DMS79 treated with DMSO at 0.1 percent for 48 hours (cell line): Measurements from ENCODE around the gene GRIK1.
"Not testable (repeated sequence)": the region's sequence is repeated elsewhere in the genome, so short reads cannot be mapped to it uniquely, and the experiment has no call there.

Experiments
- DNase-seq: peaks from one replicate; lab custom pipeline; 2025; lab: John Stamatoyannopoulos, UW

The GRIK1 gene

GRCh38 chr21:29606613-29607012 is 333.2 kb downstream of the GRIK1 start:
- no peak for DNase-seq

- DNase-seq = not testable (repeated sequence)
Observed at GRCh38 chr21:29605219-29605618, 334.6 kb downstream of the GRIK1 start.

GRCh38 chr21:29604076-29604475 is 335.7 kb downstream of the GRIK1 start:
- no peak for DNase-seq

GRCh38 chr21:29601047-29601446 is 338.7 kb downstream of the GRIK1 start:
- no peak for DNase-seq

- no peak for DNase-seq
Observed at GRCh38 chr21:29586696-29587095, 353.1 kb downstream of the GRIK1 start.

GRCh38 chr21:29585462-29585861 is 354.3 kb downstream of the GRIK1 start:
- DNase-seq = no peak

- DNase-seq = no peak
Observed at GRCh38 chr21:29583424-29583924, 356.3 kb downstream of the GRIK1 start.

GRCh38 chr21:29582855-29583254 is 356.9 kb downstream of the GRIK1 start:
- no peak for DNase-seq

- DNase-seq = no peak
Observed at GRCh38 chr21:29581393-29581792, 358.4 kb downstream of the GRIK1 start.

GRCh38 chr21:29580732-29581285 is 359.0 kb downstream of the GRIK1 start:
- no peak for DNase-seq

GRCh38 chr21:29578306-29578705 is 361.5 kb downstream of the GRIK1 start:
- no peak for DNase-seq

GRCh38 chr21:29571949-29572348 is 367.8 kb downstream of the GRIK1 start:
- no peak for DNase-seq

GRCh38 chr21:29568020-29568697 is 371.6 kb downstream of the GRIK1 start:
- DNase-seq = no peak

- no peak for DNase-seq
Observed at GRCh38 chr21:29557931-29558725, 381.7 kb downstream of the GRIK1 start.

- no peak for DNase-seq
Observed at GRCh38 chr21:29557200-29557599, 382.6 kb downstream of the GRIK1 start.

- DNase-seq = no peak
Observed at GRCh38 chr21:29555601-29556000, 384.2 kb downstream of the GRIK1 start.

- no peak for DNase-seq
Observed at GRCh38 chr21:29550205-29550604, 389.6 kb downstream of the GRIK1 start.

GRCh38 chr21:29549614-29550013 is 390.2 kb downstream of the GRIK1 start:
- no peak for DNase-seq

GRCh38 chr21:29547998-29548397 is 391.8 kb downstream of the GRIK1 start:
- DNase-seq = no peak

GRCh38 chr21:29546071-29546470 is 393.7 kb downstream of the GRIK1 start:
- DNase-seq = no peak

GRCh38 chr21:29540289-29540688 is 399.5 kb downstream of the GRIK1 start:
- no peak for DNase-seq

- DNase-seq = no peak
Observed at GRCh38 chr21:29538115-29538514, 401.7 kb downstream of the GRIK1 start.

- DNase-seq = no peak
Observed at GRCh38 chr21:29534448-29534847, 405.3 kb downstream of the GRIK1 start.
